NCI-H2227 (cell line): ENCODE data around the gene SUMO3.

ENCODE experiments used
- DNase-seq: peaks from one replicate; lab custom pipeline; 2025; ENCODE audit not compliant: unreplicated experiment; lab: John Stamatoyannopoulos, UW

SUMO3 gene

DNA sequence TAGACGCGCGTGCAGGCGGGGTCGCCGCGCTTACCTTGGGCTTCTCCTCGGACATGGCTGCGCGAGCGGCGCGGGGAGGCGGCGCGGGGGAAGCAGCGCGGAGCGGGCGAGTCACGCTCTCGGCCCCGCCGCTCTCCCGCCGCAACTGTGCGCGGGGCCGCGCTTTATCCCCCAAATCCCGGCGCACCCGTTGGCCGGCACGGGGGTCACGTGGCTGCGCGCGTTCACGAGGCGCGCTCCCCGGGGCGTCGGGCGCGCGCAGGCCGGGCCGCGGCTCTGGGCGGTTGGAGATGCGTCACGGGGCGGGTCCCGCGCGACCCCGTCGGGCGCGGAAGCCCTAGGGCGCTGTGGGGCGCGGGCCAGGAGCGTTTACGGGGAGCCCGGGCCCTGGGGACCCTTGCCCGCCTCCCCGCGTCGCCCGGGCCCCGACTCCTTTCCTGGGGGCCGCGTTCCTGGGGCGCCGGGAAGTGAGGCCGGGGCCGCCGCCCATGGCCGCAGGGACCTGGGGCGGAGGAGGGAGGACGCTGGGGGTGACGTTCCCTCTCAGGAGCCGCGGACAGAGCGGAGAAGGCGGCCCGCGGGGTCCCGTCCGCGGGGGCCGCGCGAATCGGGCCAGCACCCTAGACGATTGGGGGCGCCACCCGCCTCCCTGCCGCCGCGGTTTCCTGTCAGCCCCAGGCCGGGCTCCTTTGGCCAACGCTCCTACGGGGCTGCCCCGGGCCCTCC lies at the start of gene SUMO3:
Gene SUMO3, minus strand, starts transcription at position 149 of the 726 bp plus-strand sequence. Its CDS starts 94 bp downstream, at position 55.
- peak; percentile 93 for DNase-seq

DNA sequence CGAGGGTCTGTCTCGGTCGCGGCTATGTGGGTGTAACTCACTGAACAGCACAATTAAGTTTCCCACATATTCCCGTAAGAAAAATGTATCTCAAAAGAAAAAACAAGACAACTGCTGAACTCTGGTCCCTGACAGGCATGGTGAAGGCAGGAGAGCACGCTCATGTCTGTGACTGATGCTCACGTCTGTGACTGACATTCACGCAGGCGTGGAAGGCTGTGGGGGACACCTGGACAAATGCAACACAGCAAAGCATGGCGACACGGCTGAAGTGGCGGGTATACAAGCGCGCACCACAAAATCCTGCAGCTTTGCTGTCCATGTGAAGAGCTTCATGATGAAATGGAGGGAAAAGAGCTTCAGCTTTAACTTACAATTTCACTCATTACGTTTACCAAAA lies 49.6 kb upstream of the SUMO3 start:
- DNase-seq: no peak

DNA sequence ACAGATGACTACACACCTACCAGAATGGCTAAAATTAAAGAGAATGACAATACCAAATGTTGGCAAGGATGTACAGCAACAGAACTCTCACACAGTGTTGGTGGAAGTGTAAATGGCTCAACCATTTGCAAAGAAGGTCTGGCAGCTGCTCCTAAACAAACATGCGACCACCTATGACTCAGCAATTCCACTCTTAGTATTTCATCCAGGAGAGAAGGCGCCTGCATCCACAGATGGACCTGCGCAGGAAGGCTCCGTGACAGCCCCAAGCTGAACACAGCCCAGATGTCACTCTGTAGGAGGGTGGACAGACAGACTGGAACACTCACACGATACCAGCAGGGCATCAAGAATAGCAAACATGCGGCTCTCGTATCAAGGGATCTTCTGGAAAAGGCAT lies 48.9 kb upstream of the SUMO3 start:
- DNase-seq: peak; percentile 54

DNA sequence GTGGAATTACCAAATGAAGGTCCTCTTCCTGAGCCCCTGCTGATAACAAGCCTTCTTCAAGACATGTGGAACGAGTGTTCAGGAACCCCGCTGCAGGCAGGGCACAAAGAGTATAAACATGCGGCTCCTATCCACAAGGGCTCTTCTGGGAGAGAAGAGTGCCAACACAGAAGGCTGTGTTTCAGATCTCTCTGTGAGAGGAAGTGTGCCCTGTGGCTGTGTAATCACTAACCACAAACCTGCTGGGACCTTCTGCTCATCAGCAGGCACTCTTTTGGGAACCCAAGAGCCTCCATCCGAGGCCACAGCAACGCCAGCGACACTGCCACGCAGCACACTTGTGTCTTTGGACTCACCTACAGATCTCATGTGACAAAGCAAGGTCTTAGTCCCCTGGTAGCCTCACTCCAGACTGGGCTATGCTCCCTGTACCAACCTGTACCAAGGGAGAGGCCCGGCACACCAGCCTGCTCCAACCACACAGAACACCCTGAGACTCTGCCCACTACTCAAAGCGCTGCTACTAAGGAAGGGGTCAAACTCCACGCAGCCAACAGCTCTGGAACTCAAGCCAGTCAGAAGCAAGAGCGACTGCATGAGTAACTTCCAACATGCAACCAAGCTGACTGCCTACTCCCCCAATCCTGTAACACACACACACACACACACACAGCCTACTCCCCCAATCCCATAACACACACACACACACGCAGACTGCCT lies 47.9 kb upstream of the SUMO3 start:
- no peak for DNase-seq

DNA sequence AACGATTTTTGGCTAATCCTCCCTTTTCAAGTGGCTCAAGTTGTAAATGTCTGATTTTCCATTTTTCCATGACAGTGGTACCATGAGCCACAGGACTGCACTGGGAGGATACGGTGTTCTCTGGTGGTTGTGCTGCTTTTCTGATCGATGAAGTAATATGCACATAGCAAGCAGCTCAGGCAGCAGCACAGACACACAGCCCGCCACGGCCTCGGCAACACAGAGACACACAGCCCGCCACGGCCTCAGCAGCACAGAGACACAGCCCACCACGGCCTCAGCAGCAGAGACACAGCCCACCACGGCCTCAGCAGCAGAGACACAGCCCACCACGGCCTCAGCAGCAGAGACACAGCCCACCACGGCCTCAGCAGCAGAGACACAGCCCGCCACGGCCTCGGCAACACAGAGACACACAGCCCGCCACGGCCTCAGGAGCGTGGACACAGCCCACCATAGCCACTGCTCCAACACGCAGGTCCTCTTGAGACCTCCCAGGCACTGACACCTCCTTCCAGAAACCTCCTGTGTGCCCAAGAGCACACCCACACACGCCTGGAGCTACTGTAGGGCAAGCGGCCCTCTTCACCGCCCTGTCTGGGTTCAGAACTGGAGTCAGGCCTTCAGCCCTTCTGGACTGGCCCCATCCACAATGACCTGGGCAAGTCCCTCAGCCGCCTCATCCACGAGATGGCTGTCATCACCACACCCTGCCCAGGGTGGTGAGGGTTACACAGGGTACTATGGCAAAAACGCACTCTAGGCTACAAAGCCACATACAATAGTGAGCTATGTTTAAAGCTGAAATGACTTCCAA lies 45.2 kb upstream of the SUMO3 start:
- no peak for DNase-seq

DNA sequence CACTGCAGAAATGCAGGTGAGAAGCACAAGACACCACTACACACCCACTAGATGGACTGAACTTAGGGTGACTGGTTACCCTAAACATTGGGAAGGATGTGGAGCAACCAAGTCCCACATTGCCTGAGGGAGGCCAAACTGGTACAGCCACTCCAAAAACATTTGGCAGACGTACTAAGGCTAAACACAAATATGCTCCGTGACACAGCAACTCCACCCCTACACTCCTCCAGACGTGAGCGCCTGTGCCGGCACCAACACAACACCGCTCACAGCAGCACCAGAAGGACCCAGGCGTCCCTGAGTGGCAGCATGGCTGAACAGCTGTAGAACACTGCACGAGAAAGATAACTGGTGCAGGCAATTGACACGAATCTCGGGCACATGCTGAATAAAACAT lies 40.9 kb upstream of the SUMO3 start:
- no peak for DNase-seq

DNA sequence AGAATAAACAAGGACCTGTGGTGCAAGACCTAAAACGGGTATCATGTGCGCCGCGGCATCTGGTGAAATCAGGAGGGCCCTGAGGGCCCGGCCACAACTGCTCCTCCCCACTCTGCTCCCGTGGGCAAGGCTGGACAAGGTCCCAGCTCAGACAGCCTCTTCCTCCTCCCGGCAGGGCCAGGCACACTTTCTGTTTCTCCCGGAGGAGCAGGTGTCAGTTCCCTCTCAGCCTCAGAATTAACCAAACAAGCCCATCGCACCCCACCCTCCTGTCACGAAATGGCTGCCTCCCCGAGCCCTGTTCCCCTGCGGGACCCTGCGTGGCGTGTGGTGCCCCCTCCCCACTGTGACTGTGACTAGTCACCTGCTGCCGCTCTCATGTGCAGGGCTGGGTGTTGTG lies 40.4 kb upstream of the SUMO3 start:
- no peak for DNase-seq

DNA sequence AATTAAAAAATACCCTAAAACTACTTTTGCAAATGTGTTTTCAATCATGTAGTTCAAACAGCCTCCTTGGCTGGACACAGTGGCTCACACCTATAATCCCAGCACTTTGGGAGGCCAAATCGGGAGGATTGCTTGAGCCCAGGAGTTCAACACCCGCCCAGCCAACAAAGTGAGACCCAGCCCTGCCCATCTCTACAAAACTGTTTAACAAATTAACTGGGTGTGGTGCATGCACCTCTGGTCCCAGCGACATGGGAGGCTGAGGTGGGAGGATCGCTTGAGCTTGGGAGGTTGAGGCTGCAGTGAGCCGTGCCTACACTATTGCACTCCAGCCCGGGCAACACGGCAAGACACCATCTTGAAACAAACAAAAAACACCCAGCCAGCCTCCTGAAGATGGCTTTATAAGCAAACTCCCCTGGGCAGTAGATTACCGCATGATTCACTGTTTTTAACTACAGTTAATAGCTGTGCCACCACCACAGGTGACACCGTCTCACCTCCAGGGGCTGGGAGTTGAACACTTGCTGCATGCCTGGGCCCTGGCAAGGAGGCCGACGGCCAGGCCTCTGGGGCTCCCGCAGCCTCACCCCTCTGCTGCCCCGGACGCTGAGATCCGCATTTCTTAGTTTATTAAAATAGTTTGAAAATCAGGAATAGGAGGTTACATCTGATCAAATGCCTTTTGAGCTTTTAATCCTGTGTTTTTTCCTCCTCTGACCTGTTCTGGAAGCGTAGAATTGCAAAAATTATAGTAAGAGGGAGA lies 39.4 kb upstream of the SUMO3 start:
- DNase-seq: no peak

DNA sequence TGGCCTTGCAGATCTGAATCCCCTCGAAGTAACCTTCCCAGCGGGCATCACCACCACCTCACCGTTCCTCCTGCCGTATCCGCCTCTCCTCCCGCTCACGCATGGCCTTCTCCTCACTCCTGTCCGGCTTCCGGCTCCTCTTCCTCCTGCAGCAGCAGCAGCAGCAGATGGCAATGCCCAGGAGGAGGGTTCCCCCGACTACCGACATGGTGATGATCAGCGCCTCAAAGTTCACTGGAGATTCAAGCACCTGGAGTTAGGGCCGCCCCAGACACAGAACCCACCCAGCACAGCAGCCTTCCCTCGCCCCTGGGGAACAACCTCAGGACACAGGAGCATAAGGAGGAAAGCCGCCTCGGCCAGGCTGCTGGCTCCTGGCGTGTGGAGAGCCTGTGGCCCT lies 38.3 kb upstream of the SUMO3 start:
- no peak for DNase-seq

DNA sequence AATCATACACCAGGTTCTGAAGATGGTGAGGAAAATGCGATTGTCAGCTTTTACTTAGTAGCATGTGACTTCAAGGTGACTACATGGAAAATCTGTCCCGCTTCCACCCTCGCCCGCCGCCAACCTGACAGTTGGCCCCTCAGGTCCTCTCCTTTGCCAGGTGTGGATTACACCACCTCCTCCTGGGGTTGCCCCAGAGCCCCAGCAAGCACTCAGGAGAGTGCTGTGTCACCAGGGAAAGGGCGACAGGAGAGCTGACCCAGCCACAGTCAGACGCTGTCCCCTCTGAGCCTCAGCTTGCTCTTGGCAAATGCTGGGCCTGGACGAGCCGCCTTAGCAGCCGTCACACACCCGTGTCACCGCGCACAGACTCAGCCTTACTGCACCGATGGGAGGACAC lies 37.7 kb upstream of the SUMO3 start:
- DNase-seq: no peak

DNA sequence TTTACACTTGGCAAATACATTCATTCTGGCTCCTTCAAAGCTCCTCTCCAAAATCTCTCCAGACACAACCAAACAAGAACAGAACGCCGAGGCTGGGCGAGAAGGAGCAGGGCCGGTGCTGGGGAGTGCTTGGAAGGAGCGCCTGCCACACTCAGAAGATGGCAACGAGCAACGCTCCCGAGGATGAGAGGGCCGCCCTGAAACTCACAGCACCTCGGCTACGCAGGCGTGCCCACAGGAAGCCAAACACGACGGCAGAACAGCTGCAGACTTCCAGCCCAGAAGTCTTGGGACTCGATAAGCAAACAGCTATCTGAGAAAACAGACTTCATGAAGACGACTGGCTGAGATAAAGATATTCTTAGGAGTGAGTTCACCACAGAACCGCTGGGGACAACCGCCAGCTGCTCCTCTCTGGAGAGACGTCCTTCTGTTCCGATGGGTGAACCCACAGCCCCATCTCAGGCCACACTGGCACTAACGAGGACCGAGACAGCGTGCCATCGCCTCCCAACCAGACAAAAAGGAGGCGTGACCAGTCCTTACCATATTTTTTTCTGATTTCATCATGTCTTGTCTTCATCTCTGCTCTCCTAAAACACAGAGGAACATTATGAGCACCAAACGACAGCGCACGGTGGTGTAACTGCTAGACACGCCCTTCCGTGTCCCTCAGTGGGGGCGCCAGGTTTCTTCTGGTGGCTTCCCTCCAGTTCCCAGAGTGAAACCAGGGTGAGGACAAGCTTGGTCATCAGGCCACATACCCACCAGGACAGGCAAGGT lies 37.0 kb upstream of the SUMO3 start:
- DNase-seq: no peak

DNA sequence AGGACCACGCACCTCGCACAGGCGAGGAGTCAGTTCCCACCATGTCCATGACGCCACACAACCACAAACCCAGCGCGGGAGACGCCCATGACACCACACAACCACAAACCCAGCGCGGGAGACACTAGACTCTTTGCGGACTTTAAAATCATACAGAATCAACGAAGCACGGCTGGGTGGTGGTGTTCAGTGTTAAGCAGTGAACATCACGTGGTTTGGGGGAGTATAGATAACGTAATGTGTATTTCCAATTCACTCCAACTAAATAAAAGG lies 36.5 kb upstream of the SUMO3 start:
- DNase-seq: no peak

DNA sequence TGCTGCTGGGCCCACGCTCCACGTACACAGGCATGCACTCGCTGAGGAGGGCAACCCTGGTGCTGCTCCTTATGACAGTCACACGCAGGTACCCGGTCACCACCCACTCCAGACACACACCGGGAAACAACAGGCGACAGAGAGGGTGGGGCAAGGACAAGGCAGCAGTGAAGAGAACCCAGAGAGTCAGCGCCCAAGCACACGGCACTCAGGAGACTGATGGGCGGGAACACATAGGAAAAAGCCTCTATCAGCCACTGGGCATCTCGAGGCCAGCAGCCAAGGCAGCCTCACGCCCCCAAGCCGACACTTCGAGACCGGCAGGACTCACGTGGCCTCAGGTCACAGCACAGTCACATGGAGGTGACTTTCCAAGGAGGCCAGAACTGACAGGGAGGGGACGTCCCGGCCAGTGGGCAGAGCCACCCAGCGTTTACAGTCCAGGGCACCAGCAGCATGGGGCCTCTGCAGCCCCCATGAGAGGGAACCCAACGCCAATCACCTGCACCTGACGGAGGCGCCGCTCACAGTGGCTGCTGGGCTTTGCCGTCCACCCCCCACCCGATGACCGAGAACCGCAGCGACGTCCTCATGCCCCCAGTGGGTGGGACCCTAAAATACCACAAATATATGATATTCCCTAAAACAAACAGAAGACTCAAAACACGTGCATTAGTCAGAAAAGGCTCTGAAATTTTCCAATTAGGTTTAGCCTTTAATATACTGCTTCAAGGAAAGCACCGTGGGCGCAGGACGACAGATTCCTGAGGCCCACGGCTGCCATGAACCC lies 35.9 kb upstream of the SUMO3 start:
- DNase-seq: no peak

DNA sequence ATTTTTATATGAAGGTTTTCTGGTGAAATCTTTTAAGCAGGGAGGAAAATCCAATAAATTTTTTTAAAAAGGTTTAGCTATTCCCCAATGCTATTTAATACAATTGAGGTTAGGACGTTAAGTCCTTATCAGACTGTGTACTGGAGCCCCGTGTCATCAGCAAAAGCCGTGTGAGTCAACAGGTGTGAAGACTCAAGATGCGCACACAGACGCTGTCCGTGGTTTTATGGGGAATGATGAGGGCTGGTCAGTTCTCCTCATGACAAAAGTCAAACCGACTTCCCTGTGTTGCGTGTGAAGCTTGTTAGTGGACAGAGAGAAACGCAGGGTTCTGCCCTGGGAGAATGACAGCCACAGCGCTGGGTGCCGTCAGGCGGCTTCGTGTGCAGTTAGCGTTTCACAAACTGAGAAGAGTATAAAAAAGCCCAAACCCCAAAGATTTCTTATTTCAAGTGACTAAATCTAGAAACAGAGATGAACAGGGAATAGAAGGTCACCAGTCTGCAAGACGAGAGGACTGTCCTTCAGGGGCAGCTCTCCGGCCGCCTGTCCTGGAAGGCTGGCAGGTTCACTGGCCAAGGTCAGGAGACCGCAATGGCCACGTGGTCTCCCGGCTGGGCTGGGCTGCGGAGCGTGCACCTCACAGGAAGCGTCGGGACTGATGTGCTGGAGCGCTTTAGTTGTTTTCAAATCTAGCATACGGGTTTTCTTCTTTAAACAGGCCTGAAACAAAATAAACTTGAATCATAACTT lies 33.2 kb upstream of the SUMO3 start:
- DNase-seq: no peak

DNA sequence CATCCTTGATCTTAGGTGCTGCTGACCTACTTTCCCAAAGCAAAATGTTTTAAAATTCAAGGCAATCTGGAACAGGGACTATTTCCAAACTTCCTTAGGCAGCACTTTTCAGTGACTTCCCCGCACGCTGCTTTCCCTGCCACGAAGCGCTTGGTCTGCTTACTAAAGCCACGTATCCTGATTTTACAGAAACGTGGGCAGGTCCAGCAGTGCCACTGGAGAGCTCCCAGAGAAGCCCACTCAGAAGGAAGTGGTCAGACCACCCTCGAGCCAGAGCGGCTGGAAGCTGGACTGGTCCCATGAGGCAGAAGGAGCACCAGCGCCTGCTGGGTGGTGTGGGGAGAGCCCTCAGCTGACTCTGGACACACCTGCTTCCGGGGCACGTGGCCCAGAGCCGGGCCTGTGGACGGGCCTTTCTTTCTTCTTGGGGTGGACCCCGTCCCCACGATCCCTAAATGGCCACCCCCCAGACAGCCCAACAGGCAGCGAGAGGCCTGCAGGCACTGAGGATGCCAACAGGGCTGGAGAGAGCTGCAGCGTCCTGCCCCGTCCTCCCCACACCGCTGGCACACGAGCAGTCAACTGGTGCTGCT lies 32.4 kb upstream of the SUMO3 start:
- no peak for DNase-seq

DNA sequence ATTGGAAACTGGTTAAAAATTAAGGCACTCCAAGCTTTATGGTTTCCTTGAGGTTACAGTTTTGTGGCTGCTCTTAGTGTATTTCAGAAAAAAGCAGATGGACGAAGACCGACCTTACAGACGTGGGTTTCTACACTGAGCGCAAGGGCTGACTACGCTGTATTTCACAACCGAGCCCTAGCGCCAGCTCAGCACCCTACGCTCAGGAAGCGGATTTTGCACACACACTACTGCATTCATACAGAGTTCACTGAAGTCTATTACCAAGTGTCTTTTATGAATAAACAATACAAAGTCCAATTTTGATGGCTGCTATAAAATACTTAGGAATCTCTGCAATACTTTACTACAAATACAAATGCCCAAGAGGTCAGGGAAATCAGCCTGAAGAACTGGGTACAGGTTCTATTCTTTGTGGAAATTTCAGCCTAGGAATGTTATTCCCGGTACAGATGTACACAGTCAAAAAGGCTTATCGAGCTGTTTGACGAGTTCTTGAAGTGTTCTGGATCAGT lies 31.8 kb upstream of the SUMO3 start:
- no peak for DNase-seq

DNA sequence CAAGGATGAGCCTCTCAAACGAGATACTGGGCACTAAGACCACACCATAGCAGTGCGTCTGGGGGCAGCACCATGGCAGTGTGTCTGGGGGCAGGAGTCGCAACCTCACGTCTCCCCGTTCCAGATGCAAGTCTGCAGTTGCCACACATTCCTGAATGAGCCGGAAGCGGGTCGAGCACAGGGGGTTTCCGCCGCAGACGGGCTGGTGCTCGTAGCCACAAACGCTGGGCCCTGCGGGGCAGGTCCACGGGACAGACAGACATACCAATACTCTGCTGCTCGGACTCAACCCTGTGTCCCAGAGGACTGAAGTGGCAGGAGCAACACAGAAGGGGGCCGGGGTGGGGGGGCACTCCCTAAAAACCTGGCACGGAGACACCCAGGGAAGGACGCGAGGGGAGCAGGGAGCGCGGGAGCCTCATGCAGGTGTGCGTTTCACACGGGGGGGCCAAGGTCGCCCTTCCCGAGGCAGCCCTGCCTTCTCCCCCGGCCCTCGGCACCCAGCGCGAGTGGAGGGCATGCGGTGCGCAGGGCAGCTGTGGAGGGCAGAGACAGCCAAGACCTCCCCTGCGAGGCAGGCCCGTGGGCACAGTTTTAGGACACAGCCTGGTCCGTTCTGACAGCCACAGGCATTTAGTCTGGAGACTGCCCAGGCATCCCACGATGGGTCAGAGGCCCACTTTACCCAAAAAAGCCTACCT lies 31.1 kb upstream of the SUMO3 start:
- no peak for DNase-seq
